Activated CD8-positive, alpha-beta memory T cell treated with anti-CD3 and anti-CD28 coated beads, Interleukin-2, amount 50 U/mL, for 24 hours (primary cell): ENCODE measurements around the gene SLX4.
A peak's percentile ranks its signal among the peaks of the same experiment; 100 is the strongest.
"Not testable (repeated sequence)": the region's sequence is repeated elsewhere in the genome, so short reads cannot be mapped to it uniquely, and the experiment has no call there.

Source experiments
- DNase-seq: peaks from one replicate; pipeline ENCODE4 v3.0.0-alpha.2; 2020; ENCODE audit errors: extremely low read depth

SLX4 gene, protein sequence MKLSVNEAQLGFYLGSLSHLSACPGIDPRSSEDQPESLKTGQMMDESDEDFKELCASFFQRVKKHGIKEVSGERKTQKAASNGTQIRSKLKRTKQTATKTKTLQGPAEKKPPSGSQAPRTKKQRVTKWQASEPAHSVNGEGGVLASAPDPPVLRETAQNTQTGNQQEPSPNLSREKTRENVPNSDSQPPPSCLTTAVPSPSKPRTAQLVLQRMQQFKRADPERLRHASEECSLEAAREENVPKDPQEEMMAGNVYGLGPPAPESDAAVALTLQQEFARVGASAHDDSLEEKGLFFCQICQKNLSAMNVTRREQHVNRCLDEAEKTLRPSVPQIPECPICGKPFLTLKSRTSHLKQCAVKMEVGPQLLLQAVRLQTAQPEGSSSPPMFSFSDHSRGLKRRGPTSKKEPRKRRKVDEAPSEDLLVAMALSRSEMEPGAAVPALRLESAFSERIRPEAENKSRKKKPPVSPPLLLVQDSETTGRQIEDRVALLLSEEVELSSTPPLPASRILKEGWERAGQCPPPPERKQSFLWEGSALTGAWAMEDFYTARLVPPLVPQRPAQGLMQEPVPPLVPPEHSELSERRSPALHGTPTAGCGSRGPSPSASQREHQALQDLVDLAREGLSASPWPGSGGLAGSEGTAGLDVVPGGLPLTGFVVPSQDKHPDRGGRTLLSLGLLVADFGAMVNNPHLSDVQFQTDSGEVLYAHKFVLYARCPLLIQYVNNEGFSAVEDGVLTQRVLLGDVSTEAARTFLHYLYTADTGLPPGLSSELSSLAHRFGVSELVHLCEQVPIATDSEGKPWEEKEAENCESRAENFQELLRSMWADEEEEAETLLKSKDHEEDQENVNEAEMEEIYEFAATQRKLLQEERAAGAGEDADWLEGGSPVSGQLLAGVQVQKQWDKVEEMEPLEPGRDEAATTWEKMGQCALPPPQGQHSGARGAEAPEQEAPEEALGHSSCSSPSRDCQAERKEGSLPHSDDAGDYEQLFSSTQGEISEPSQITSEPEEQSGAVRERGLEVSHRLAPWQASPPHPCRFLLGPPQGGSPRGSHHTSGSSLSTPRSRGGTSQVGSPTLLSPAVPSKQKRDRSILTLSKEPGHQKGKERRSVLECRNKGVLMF (N-terminal part only)

DNA sequence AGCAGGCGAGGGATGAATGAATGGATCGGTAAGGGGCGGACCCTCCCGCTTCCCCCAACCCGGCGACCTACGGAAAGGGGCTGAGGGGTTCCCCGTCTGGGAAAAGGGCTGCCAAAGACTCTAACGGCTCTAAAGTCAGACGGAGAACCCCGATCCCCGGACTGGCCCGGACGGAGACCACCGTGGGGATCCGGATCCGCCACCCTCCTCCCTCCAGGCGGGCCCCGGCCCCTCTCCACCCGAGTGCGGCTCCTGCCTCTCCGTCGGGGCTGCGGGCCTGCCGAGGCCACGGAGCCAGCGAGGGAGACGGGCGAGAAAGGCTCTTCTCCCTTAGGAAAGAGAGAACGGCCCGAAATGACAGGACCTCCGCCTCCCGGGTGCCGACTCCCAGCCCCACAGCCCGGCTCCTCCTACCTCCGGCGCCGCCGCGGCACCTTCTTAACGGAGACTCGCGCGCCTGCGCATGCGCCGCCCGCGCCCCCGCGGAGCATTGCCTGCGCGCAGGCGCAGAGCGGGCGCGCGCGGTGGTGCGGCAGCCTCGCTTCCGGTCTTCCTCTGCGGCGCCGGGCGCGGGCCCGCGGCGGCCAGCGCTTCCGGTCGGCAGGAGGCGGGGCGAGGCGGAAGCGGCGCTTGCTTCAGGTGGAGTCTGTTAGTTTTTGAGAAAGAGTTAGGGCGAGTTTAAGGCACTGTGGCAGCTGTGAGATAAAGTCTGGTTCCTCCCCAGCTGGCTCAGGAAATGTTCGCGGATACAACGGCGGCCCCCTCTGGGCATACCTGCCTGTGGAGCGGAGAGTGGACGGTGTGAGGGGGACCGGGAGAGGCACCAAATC is at the start of gene SLX4:
SLX4 (minus strand) TSS at position 461 of the 830 bp plus-strand sequence. CDS start 2,642 bp downstream, outside the sequence.
- DNase-seq = peak; percentile 62

DNA sequence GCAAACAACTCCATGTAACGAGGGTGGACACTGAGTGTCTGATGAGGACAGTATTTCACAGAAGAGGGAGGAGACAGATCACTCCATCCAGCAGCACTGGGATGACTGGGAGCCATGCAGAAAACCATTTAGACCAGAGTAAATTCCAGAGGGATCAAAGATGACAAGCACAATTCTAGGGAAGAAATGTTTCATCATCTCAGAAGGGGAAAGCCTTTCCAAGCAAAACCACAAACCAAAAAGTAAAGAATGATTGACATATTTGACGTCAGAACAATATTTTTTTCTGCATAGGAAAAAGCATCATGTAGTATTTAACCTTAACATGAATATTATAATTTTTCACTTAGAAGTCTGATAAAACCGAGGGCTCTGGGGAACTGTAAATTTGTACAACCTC is 47.8 kb upstream of the SLX4 start:
- DNase-seq = no peak

DNA sequence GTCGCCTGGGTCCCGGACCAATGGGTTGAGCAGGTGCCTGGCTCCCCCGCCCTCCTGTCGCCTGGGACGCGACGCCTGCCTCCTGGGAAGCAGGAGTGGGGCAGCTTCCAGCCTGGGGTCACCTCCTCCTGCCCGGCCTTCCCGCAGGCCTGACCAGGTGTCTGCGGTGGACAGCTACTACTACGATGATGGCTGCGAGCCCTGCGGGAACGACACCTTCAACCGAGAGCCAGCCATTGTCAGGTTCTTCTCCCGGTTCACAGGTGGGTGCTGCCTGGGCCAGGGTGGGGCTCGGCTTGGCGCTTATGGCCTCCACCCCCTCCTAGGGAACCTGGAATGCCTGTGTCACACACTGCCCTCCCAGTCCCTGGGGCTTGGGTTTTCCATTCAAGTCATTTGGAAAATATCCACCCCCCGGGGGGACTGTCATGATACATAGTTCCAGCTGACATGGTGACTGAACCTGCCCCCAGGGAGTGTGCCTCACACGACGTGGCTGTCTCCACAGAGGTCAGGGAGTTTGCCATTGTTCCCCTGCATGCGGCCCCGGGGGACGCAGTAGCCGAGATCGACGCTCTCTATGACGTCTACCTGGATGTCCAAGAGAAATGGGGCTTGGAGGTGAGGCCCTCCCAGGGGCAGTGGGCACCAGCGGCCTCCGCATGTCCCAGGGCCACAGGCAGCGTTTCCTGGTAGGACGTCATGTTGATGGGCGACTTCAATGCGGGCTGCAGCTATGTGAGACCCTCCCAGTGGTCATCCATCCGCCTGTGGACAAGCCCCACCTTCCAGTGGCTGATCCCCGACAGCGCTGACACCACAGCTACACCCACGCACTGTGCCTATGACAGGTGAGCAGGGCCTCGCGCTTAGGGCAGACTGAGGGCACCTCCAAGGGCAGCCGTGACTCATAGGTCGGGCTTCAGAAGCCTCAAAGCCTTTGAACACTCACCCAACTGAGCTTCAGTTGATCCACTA is 45.4 kb upstream of the SLX4 start:
- DNase-seq = no peak

DNA sequence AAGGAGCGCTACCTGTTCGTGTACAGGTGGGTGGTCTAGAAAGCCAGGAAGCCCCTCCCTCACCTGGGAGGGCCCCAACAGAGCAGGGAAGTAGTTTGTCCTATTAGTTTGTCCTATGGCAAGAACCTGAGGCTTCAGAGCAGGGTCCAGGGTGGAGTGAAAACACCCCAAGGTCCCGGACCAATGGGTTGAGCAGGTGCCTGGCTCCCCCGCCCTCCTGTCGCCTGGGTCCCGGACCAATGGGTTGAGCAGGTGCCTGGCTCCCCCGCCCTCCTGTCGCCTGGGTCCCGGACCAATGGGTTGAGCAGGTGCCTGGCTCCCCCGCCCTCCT is 44.7 kb upstream of the SLX4 start:
- not testable (repeated sequence) for DNase-seq

DNA sequence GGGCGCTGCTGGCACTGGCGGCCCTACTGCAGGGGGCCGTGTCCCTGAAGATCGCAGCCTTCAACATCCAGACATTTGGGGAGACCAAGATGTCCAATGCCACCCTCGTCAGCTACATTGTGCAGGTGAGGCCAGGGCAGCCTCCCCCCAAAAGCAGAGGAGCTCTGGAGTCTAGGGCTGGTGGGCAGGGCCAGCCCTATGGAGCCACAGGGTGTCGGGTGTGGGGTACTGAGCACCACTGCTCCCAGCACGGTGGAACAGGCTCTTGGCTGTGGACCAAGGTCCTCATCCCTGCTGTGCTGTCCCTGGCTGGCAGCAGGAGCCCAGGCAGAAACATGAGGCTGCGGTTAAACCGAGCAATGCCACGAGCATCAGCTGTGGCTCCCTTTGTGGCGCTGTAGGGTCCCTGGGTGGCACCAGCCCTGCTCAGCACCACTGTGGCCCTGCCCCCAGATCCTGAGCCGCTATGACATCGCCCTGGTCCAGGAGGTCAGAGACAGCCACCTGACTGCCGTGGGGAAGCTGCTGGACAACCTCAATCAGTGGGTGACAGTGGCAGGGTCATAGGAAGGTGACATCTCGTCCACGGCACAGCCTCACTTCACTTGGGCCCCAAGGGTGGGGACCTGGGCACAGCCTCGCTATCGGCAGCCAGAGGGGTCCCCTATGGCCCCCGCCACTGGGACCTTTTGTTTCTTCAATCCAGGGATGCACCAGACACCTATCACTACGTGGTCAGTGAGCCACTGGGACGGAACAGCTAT is 44.2 kb upstream of the SLX4 start:
- DNase-seq = no peak

DNA sequence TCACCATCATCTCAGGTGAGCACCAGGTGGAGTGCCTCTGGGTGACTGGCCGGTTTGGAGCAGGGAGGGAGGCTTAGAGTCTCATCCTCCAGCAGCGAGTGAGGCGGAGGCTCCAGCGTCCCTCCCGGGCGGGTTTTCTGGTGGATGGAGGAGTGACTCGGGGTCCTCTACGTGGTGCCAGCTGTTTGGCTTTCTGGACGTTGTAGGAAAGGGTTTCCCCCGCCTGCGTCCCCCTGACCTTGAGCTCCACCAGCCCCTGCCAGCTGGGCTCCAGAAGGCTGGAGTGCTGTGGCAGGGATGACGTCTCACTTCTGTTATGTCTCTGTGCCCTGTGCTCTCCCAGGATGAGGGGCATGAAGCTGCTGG is 43.6 kb upstream of the SLX4 start:
- no peak for DNase-seq

DNA sequence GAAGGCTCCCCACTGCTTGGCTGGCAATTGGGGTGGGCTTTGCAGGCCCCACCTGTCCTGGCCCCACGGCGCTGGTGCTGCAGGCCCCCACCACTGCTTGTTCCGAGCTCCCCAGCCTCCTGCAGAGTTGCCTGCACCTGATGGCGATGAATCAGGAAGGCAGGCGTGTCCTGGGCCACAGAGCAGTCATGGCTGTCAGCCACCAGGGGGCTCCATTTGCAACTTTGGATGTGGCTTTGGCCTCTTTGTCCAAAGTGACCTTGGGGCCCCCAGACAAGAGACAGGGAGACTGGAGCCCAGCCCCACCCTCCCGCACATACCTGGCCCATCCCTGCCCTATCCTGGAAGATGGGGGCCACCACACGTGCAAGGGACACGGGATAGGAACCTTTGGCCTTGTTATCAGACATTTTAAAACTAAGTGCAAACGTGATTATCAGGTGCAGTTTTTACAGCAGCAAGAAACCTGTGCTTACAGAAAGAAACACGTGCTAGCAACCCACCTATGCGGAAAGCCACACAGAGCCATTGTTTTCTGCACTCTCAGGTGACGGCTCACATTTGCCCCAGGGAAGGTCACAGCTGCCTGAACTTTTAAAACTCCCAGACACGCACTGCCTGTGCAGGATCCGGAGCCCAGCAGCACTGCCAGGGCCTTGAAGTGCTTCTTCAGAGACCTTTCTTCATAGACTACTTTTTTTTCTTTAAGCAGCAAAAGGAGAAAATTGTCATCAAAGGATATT is 43.0 kb upstream of the SLX4 start, which contains the start of gene DNASE1:
DNASE1 (plus strand) TSS at position 443 of the 743 bp plus-strand sequence. CDS start 683 bp downstream, outside the sequence.
- DNase-seq = no peak

DNA sequence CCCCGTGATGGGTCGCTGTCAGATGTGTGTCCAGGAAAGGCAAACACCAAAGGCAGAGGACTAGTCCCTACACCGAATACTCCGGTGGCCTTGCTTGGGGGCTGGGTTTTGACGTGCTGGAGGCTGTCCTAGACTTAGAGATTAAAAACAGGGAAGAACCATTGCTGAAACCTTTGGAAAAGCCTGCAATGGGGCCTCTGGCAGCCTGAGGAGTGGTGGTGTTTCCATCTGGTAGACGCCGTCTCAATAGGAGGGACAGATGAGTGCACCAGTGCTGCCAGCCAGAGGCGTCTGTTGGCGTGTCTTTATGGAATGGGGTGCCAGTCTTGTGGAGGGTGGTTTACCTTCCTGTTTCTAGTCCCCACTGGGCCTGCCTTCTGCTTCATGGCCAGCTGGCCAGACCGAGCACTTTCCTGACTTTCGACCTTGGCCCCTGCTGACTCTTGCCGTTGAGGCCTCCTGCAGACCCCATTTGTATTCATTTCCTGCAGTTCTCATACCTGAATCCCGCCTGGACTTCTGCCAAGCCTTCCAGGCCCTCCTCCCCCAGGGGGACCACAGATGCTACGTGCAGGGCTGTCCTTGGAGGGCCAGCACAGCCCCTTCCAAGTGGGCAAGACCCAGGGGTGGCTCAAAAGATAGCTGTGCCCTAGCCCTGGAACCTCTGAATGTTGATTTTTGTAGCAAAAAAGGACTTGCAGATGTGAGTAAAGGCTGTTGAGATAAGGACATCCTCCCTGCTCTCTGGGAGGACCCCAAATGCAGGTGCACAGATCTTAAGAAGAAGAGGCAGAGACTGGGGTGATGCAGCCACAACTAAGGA is 41.2 kb upstream of the SLX4 start:
- no peak for DNase-seq

DNA sequence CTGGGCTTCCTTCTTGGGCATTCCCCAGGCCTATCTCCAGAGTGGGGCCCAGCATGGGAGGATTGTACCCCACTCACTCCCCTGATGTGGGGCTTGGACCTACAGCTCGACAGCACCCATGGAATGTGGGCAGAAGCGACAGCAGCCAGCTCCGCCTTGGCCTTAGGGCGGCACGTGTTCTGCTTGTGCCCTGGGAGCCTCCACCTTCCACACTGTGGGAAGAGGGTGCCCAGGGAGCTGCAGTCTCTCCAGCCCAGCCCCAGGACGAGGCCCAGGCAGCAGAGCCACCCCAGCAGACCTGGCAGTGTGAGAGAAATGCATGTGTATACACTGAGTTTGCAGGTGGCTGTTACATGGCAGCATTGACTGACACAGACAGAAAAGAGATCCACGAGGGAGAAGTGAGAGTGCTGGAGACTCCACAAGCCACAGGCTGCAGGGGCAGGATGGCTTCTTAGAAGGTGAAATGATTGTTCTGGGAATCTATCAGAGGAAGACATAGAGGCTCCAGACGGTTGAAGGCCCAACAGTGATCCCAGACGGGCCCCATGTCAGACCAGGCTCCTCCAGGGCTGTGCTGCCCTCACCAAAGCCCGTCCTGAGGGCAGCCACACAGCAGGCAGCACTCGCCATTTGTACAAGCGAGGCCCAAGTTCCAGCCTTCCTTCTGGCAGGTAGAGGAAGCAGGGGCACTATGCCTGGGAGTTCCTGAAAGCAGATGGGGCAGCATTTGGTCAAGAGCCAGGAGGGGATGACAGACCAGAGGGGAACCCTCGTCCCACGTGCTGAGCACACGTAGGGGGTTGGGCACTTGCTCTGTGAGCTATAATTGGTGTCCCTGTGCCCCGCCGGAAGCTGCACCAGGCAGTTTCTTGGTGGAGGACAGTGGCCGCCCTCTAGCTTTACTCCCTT is 40.3 kb upstream of the SLX4 start:
- no peak for DNase-seq

DNA sequence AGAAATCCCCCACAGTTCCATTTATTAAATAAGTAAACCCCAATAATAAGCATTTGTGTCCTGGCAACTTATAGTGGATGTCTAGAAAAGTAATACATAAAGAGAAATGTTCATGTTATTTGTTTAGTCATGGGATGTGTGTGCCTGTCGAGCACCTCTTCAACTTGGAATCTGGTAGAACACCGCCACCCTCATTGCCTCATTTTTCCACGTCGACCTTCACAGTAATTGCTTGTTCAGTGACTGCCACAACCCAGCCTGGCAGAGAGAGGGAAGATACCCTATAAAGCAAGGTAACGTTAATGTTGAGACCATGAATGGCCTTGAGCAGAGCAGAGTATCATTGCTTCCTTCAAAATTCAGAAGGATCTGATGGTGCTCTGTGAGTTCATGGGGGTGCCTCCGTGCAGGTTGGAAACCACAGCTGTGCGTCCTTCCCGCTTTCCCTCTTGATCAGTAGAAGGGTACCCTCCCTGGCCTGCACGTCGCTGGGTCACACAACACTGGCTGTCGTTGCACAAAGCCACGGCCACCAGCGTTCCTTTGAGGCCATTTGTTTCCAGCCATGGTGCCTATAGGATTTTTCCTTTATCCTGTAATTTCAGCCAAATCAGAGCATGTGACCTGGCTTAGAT is 39.3 kb upstream of the SLX4 start:
- no peak for DNase-seq

DNA sequence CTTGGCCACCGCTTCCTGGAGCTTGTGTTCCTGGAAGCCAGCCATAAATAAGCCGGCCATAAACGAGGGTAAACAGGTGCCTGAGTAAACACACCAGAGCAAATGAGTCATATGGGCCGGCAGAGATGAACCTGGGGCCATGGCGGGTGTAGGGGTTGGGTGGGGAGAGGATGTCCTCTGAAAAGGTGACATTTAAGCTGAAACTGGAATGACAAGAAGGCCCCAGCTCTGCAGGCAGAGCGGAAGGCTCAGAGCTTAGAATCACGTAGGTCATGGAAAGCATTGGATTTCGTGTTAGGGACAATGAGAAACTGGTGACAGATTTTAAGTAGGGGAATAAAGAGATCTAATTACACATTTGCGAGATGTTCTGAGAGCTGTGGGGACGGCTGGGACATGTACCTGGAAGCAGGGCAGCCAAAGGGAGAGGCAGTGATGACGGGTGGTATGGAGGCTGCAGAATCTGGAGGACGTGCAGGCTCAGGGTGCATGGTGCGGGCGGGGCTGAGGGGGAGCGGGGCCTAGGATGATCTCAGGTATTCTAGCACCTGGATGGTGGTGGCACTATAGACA is 35.0 kb upstream of the SLX4 start:
- no peak for DNase-seq

DNA sequence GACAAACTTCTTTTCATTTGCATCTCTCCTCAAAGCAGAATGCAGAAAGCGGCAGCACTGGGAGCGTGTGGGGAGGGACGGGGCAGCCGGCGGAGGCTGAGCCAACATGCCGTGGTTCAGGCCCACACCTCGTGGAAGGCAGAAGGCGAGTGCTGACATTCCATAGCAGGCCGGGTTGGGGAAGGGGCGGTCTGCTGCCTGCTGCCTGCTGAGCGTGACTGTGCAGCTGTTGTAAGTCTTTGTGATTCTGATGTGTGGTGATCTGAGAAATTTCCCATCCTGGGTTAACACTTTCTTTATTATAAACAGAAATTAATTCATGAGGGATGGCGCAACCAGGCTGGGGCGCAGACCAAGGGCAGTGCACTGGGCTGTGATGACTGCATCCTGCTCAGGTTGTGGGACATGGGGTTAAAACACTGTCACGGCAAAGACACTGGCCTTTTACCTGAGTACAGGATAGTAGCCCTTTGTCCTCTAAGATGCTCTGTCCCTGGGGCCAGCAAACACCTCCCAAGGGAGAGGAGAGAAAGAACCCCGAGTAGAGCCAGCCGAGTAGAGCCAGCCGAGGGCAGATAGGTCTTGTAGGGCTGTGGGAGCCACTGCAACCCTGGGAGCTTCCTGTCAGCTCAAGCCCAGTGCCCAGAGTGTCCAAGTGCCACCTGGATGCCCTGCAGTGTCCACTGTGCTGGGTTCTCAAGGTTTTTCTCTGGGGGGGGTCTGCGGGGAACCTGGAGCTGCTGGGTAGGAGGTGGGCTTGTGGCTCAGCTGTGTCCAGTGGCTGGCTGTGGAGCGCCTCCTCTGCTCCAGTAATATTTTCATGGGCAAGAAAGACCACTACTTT is 34.3 kb upstream of the SLX4 start:
- no peak for DNase-seq

DNA sequence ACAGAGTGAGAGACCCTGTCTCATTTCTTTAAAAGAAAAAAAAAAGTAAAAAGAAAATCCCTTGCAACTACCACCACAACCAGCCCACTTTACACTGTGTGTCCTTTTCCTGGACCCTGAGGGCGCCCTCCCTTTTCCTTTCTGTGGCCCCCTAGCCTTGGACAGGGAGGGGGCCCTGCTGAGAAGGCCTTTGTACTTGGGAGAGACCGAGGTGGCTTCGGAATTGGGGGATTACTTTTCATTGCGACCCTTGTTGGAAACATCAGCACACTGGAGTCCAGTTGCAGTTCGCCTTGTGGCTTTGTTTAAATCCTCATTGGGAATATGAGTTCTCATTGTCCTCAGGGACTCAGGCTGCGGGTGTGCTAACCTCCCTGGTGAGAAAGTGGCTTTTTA is 33.7 kb upstream of the SLX4 start:
- no peak for DNase-seq

DNA sequence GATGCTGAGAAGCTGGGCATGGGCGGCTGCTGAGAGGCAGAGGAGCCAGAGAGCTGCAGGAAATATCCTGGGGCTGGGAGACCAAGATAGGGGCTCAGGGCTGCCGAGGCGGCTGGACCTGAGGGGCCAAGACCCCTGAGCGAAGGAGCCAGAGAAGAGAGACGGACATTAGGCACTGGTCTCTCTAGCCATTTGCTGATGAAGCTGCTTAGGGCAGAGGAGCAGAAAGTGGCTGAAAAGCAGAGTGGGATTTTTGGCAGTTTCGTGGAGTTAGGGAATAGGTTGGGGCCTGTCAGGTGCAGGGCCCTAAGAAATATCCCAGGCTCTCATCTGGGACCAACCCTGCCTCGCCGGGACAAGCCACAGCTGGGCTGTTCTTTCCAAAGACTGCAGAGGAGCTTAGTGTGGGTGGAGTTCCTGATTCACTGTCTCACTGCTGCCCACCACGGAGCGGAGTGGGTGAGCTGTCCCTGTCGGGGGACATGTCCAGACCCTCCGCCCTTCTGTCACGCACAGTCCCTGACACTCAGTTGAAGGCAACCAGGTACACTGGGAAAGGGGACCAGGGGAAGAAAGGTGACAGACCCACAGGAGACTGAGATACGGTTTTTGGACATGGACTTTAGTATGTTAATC is 31.8 kb upstream of the SLX4 start:
- DNase-seq = no peak
